HG03139 (cell line): Measurements from ENCODE around the gene PPIC.
"Not testable (repeated sequence)": the region's sequence is repeated elsewhere in the genome, so short reads cannot be mapped to it uniquely, and the experiment has no call there.

Experiments
- ATAC-seq: cut with Tn5 transposase; IDR thresholded peaks from one replicate; pipeline ENCODE4 v1.9.1; 2021; ENCODE audit not compliant: unreplicated experiment

PPIC gene

DNA sequence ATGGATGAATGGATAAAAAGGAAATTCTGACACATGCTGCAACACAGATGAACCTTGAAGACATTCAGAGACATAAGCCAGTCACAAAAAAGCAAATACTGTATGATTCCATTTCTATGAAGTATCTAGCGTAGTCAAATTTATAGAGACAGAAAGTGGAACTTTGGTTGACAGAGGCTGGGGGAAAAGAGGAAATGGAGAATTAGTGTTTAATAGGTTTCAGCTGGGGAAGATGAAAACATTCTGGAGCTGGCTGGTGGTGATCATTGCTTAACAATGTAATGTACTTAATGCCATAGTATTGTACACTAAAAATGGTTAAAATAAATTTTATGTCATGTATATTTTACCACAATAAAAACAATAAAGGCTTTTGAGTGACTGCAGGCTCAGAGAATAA lies 24.2 kb downstream of the PPIC start:
- ATAC-seq = no peak

DNA sequence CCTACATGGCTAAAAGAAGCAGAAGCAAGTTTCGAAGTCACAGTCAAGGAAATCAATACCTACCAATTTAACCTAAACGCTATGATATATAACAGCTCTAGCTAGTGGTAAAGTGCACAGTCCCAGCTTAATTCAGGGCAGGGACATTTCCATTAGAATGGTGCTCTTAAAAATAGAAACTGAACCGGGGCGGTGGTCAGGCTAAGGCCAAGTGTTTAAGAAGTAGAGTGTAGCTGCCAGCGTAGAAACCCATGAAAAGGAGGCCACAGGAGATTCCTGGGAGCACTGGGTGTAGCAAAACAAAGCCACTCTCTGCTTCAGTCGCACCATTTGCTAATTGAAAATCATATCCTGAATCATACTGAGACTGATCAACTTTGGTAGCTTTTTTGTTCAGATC lies 28.8 kb downstream of the PPIC start:
- no peak for ATAC-seq

DNA sequence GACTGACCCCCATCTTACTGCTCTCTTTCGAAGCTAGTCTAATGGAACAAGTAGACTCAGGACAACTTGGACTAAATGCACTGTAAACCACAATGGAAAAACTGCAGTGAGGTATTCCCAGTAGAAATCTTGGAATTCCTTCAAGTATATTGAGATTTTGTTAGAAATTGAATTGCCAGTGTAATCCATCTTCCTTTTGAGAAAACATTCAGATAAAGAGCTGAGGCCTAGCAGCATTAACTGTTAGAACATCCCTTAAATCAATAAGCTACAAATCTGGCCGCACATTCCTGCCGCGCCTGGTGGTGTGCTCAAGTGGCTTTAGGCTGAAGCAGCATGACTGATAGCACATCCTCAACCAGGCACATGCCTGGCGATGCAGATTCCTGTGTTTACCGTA lies 29.3 kb downstream of the PPIC start:
- no peak for ATAC-seq

DNA sequence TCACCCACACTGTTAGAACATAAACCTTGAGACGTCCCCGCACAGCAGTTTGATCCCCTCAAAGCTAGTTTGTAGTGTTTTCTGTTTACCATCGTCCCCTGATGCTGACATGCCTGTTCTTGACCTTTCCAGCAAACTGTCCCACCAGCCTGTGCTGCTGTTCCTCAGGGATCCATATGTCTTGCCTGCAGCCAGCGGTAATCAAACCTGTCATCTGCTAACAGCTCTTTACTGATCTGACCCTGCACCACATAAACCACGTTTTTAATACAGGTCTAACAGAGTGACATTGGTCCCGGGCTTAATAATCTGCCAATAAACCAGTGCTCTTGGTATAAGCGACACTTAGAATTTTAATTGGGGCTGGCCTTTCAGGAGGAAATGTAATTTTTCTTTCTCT lies 34.7 kb downstream of the PPIC start:
- no peak for ATAC-seq

DNA sequence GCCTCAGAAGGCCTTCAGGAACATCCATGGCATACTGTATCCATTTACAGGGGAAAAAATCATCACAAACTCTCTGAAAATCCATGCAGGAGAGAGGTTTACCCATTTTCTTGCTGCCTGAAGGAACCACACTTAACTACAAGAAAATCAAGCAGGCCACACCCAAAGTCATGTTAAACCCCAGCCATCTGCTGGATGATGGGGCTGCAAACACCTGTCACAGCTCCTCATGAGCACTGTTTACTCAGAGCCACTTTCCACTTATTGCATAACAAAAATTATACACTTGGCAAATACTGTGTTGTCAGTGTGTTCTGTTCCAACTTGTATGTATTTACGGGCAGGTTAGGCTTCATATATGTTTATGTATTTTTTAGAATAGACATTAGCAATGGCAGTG lies 35.8 kb downstream of the PPIC start:
- no peak for ATAC-seq

DNA sequence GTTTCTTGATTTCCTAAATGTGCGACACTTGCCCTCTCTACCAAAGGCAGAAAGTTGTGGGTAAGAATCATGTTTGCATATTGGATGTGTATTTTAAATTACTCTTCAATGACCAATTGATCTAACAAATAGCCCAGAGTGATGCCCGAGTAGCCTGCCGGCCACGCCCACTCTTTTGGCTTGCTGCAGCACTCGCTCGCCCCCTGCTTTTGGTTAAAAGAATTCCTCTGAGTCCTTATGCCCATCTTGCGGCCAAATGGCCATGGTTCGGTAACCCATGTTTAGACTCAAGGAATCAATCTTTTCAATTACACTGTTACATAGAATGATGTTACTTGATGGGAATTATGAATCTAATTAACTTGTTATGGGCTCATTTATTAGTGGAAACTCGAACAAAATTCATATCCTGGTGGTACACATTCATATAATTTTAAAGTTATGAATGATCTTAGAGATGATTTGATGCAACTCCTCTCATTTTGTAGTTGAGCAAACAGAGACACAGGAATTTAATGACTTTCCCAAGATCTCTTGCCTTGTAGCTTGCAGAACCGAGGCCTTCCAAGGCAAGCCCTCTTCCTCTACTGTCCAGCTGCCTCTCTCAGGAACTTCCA lies 36.5 kb downstream of the PPIC start:
- ATAC-seq = peak; percentile 90

DNA sequence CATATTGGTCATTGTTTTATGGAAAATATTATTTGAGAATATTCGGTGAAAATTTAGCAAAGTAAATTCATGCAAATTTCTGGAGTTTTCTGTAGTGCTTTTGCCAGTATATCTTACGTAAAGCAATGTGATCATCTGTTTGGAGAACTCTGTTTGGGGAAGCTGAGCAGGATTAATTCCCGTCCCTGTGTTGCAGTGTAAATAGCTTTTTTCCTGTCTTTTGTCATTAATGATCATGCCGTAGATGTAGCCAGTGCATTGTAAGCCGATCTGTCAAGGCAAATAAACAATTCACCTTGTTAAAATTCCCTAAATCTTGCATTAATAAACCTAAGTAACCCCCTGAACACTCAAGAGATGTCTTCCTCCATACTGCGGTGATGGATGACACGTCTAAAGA lies 39.2 kb downstream of the PPIC start:
- ATAC-seq = no peak

DNA sequence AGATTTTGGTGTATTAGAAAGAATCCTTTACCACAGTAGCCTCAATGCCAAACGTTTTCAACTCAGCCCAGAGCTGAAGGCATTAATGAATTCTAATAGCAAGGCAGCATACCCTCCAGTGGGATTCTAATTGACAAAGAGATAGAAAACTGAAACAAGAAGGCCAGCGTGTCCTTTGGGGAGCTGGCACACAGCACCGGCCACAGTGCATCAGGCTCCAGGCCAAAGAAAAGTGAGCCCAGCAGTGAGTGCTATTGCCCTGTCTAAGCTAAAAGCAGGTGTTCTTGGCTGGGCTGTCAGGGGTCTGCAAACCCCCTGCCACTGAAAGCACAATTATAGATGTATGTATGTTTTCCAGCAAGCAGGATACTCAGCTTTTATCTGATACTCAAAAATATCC lies 40.4 kb downstream of the PPIC start:
- no peak for ATAC-seq

DNA sequence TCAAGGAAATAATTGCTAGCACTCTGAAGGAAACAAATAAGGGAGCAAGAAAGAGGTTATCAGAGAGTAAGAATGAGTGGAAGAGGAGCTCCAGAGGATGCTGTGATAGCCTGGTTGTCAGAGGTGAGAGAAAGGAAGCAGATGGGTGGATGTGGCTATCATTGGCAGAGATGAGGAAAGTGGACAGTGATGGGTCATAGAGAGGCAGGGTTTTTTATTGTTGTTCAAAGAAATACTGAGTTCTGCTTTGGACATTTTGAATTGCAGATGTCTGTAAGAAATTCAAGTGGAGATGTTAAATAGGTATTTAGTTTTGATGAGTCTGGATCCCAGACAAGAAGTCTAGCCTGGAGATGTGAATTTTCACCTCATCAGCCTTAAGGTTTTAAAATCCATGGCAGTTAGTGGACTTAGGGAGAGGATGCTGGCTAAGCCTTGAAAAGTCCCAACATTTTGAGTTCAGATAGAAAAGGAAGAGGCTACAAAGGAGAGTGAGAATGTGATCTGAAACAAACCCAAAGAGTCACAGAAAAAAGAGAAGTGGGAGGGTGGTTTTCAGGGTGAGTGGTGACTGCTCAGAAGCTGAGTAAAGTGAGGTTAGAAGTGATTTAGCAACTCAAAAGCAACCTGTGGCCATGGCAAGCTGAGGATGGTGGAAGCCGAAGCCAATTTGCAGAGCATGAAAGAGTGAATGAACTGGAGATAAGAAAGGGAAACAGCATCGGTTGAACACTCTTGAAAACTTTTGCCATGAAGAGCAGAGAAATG lies 50.4 kb downstream of the PPIC start:
- peak; percentile 93 for ATAC-seq

DNA sequence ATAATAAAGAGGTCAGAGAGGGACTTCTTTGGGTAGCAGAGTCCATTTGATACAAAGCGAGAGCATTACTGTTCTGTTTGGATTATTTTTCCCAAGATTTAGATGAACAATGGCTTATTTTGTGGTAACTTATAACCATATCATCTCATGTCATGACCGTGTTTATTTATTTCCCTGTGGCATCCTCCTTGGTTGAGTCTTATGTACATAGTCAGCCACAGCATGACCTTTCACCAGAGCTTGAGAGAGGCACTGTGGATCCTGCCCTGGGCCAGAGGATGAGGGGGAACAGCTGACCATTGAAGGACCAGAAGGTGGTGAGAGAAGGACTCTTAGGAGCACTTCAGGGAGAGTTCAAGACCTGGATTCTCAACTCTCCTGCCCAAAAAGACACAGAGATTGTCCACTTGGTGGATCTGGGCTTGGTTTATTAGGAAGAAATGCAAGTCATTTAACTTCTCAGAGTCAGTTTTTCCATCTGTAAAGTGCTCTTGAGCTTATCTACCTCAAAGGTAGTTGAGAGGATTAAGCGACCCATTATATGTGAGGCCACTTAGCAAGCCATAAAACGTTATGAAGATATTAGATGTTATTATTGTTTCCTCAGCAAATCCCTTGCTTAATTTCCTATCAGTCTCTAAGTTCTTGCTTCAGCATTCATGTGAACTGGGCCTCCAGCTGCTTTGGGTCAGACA lies 51.4 kb downstream of the PPIC start:
- ATAC-seq = no peak

DNA sequence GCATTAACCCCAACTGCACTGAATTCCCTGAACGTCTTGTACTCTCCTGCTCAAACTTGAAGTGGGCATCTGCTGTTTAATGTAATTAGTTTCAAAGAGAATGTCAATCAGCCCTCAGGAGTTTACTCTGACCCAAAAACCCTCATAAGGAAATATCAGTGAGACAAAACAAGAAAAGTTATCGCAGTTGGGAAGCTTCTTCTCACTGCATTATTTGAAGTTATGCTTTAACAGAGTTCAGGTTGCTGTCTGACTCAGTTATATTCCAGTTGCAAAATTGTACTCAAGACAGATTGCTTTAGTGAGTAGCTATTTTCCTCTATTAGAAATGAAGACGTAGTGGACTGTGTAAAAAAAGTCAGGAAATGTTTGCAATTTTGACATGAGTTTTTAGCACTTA lies 52.1 kb downstream of the PPIC start:
- no peak for ATAC-seq

DNA sequence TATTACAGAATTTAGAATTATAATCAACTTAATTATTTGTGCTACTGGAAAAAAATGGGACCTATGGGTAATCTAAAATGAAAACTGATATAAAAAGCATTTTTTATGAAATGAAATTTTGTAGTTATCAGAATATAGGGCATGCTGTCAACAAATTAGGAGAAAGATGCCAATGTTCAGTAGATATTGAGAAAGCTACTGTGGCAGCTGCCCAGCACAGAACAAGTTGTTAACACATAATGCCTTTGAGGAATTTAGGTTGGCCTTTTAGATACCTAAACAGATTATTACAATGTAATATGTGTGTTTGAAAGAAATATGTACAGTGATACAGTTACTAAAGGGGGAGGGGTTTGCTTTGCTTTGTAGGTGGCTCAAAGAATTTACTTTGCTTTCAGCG lies 54.1 kb downstream of the PPIC start:
- ATAC-seq = no peak

DNA sequence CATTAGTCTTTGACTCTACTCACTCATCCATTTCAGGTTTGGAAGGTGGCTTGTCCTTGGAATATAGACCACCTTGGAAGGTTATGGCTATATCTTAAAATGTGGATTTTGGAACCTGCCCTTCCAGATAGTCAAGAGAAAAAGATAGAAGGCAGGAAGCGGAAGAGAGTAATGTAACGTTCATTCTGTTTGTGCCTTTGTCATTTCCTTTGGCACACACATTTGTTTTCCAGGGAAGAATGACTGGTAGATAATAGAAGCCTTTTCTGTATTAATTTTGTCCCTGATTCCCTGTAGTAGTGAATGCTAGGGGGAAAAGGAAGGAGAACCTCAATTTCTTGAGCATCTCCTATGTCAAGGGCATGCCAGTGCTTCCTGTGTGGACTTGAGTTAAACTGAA lies 54.7 kb downstream of the PPIC start:
- no peak for ATAC-seq

DNA sequence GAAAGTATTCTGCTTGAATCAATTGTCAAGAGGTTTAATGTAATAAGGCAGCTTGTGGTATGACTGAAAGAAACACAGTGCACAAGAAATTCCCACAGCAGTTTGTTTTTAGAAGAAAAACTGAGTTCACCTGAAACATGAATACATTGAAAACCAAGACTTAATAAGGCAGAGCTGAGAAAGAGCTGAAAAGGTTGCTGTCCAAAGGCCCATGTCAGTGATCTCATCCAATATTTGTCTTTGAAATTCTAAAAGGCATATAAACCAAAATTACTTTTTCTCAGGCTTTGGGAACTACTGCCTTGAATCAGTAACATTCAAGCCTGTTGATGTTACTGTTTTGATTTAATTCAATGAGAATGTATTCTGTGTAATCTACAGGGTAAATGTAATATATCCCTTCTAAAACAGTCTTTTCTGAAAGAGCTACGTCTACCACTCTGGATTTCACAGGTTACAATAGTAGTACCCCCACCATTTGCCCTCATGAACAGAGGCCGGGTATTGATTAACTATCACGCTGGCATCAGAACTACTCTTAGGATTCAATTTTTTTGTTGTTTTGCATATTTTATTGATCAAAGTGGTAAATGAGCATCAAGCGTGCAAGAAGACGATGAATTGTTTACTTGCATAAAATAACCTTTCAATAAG lies 57.8 kb downstream of the PPIC start:
- no peak for ATAC-seq

DNA sequence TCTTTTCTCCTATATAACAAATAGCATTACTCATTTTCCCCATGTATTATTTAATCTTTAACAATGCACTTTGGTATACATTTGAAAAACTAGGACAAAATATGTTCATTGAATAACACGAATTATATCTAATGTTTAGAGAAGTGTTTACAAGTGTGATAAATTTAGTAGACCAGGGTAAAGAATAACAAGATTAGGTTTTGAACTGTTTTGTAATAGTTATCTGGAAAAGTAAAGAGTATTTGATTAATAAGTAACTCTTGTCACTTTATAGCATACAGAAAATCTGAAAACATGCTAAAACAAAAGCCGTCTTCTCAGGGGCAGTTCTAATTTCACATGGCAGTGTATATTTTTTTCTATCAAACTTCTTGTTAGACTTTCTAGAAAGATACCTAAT lies 58.5 kb downstream of the PPIC start:
- no peak for ATAC-seq

DNA sequence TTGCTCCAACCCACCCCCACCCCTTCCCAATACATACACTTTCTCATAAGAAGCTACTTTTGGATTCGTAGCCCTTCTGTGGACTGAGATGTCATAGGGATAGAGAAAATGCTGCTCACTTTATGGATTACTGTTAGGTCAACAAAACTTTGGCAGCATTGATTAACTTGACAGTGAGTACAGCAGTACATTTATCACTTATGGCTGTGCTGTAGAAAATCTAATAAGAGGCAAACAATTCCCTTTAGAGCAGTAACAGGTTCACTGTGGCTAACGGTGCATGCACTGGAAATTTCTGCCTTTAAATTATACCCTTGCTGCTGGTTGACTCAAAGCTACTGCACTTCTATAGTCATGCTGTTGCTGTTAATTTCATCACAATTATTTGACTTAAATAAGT lies 59.2 kb downstream of the PPIC start:
- no peak for ATAC-seq

DNA sequence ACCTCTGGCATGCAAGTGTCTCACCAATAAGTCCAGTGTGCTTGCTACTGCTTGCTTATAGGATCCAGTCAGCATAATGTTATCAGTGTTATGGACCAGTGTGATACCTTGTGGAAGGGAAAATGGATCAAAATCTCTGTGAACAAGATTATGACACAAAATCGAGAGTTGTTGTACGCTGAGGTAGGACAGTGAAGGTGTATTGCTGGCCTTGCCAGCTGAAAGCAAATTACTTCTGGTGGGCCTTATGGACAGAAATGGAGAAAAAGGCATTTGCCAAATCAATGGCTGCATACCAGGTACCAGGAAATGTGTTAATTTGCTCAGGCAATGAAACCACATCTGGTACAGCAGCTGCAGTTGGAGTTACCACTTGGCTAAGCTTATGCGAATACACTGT lies 62.3 kb downstream of the PPIC start:
- not testable (repeated sequence) for ATAC-seq

DNA sequence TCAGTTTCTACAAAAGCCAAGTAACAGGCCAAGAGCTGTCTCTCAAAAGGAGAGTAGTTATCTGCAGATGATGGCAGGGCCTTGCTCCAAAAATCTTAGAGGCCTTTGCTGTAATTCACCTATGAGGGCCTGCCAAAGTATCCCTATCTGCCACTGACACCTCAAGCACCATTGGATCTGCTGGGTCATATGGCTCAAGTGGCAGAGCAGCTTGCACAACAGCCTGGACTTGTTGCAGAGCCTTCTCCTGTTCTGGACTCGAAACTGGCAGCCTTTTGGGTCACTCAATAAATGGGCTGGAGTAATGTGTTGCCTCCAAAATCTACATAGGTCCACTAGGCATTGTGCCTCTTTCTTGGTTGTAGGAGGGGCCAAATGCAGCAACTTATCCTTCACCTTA lies 62.8 kb downstream of the PPIC start:
- ATAC-seq = not testable (repeated sequence)
